SK-MEL-5 (cell line): ENCODE data around the gene PDE4A. TPM values are rescaled to one million over a fixed set of nuclear protein-coding genes. Genes with fewer than 3 reads are reported as not detected.
"Not testable (repeated sequence)": the region's sequence is repeated elsewhere in the genome, so short reads cannot be mapped to it uniquely, and the experiment has no call there.

Experiments used
- DNase-seq: peaks from one replicate; pipeline ENCODE4 v3.0.0-alpha.2; 2016; ENCODE audit warnings: low read depth, low spot score
- in situ Hi-C: cut with HindIII; loops from 2 replicates; pipeline ENCODE4 v1.10.0; 2016; ENCODE audit warnings: low sequenced_read_pairs, high pct_unique_total_duplicates, low pct_unique_long_range_greater_than_20kb
- total RNA-seq: library from RNA; depleted of rRNA; stranded (reverse); fragments of >200 nt; shearing (Covaris generic); gene quantifications from 2 replicates; pipeline ENCODE4 v1.2.3, GENCODE V29; 2014

Gene PDE4A
- total RNA-seq, 1 experiment from 2014 or later = 1.5 TPM

DNA sequence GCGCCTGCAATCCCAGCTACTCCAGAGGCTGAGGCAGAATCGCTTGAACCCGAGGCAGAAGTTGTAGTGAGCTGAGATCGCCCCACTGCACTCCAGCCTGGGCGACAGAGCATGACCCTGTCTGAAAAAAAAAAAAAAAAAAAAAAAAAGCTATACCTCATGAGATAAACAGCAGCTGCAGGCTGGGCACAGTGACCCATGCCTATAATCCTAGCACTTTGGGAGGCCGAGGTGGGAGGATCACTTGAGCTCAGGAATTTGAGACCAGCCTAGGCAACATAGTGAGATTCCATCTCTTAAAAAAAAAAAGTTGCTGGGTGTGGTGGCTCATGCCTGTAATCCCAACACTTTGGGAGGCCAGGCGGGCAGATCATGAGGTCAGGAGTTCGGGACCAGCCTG, 21.0 kb upstream of the PDE4A start:
- DNase-seq, in situ Hi-C loops: not testable (repeated sequence)

DNA sequence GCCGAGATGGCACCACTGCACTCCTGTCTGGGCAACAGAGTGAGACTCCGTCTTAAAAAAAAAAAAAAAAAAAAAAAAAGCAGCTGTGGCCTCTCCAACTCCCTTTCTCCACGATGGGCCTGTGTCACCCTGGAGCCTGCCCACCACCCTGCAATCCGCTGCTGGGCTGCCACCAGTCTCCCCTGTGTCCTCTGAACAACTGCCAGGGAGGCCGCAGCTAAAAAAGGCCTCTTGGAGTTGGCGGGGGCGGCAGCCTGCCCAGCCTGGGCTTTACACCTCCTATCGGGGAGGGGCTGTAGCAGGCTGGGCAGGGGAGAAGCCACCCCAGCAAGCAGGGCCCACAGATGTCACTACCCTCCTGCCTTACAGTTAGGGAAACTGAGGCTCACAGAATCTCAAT, 20.5 kb upstream of the PDE4A start:
- DNase-seq = no peak
- in situ Hi-C loops = no loop called here

DNA sequence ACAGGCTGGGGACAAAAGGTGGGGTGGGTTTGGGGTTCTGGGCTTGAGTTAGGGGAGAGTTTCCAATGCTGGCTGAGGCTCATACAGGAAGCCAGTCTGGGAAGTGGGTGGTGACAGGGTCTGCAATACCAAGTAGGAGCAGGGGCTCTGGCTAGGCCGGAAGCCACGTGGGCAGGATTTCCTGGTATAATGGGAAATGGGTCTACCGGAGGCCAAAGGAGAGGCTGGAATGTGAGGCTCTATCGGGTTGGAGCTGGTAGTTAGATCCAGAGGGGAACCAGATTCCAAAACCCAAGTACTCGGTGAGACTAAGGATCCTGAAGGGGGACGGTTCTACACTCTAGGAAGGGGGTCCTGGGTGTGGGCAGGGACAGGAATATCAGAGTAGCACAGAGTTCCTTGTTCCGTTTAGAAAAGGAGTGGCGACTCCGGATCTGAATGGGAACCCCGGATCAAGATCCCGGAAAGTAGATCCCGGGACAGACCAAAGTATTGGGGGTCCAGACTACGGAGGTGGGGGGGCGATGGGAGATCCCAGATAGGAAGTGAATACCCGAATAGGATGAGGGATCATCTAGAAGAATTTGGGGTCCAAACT, 17.8 kb upstream of the PDE4A start:
- peak; percentile 46 for DNase-seq
- in situ Hi-C loops = no loop called here

DNA sequence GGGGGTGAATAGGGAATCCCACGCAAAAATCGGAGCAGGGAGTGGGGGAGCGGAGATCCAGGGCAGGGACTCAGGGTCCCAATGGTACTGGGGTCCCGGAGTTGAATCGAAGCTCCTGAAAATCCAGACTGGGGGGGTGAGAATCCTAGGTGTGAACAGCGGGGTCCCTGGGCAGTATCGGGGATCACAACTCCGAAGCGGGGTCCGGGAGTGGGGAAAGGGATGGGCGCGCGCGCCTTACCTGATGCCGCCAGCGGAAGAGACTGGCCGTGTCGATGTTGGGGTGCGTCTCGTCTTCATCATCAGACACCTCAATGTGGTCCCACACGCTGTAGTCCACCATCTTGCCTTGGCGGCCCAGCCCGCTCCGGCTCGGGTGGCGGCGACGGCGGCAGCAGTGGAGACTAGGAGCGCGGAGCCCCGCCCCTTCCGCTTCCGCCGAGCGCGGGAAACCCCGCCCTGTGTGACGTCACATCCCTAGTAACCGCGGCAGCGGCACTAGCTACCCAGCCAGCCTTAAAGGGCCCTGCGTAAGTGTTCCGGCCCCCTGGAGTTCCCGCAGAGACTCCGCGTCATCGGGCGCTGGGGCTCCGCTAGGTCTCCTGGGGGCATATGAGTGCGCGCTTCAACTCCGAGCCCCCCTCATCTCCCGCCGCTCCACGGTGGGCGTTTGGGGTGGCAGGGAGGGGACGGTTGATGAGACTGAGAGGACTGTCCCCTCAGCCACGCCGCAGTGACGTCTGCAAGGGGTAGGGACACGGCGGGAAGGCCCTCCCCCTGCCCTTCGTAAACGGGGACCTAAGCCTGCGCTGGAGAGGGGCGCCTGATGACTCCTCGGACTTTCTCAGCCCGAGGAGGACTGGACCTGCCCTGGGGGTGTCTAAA, 17.0 kb upstream of the PDE4A start, which contains the start of gene CDC37:
TSS of gene CDC37 (minus strand) at position 406 of the 885 bp plus-strand sequence. CDS start at position 343, 63 bp downstream.
- peak; percentile 93 for DNase-seq
- in situ Hi-C loops = no loop called here

DNA sequence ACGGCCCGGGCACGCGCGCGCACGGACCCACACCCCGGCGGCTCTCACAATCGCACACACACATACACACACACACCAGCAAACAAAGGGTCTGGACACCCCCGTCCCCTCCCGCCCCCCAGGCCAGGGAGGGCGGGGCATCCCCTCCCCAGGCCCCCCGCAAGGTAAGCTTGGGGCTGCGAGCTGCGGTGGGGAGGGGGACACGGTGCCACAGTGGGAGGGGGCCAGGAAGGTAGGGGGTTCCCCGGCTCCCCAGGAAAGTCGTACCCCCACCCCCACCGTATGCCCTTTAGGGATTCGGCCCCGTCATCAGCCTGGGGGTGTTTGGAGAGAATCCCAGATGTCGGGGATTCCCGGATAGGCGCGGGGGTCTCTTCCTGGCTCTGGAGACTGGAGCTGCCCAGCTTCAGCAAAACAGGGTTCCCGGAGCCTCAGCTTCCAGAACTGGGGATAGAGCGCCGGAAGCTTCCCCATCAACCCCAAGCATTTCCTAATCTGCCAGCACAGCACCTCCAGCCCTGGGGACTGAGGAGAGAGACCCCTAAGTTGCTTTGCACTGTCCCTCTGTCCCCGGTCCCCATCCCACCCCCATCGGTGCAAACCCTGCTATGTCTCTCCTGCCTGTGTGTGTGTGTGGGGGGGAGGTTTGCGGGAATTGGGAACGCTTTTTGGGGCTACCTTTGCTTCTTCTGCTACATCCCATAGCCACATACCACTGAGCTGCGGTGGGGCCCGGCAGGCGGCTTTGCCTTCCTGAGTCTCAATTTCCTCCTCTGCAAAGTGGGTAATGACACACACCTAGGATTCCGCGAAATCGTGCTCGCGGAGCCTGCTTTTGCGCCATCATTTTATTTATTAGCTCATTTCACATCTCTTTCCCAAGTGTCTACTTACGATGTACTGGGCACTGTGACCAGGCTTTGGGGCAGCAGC, 15.2 kb upstream of the PDE4A start:
- in situ Hi-C loops = no loop called here
- no peak for DNase-seq

DNA sequence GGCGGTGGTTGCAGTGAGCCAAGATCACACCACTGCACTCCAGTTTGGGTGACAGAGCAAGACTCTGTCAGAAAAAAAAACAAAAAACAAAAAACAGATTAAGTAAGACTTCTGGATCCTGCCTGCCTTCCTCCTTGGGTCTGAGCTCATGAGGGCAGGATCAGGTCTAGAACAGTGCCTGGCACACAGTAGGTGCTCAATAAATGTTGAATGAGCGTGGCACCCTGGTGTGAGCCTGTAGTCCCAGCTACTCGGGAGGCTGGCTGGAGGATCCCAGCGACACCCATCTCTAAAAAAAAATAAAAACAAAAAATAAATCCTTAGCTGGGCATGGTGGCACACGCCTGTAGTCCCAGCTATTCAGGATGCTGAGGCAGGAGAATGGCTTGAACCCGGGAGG, 14.1 kb upstream of the PDE4A start:
- no peak for DNase-seq
- in situ Hi-C loops = no loop called here

DNA sequence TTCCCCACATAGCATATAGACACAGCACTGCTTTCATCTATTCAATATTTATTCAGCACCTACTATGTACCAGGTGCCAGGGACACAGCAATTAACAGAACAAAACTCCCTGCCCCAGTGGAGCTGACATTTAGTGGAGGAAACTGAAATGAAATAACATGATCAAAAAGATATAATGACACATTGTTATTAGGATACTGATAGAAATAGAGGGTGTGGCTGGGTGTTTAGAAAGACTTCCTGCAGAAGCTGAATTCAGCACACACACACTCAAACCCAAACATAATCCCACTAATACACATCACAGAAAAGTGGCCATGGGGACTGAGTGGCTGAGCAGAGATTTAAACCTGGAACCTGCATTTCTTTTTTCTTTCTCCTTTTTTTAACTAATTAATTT, 13.2 kb upstream of the PDE4A start:
- in situ Hi-C loops = no loop called here
- DNase-seq = no peak

DNA sequence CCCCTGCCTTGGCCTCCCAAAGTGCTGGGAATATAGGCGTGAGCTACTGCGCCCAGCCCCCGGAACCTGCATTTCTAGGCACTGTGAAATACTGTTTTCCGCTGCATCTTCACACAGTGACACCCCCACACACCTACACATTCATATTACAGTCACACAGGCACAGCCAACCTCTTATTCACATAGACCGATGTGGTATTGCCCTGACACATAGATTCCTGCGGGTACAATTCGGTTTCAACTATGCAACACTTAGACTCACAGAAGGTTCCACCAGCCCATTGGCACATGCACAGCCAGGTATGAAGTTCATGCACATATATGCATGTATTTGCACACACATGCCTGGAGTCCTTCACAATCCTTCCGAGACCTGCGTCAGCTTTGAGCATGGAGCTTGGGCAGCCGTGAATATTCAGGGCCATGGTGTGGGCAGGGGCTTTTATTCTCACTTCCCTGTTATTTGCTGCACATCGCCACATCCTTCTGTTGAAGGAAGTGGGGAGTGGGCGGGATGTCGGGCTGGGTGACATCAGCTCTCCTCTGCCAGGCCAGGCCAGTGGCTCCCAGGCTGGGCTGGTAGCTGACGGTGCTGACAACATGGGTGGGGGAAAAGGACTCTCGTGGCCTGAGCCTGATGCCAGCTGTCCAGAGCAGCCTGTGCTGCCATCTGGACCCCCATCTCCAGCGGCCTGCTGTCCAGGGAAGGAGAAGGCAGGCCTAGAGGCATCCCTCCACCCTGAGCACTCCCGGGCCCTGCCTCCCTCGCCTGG, 11.6 kb upstream of the PDE4A start:
- DNase-seq = no peak
- in situ Hi-C loops = no loop called here

DNA sequence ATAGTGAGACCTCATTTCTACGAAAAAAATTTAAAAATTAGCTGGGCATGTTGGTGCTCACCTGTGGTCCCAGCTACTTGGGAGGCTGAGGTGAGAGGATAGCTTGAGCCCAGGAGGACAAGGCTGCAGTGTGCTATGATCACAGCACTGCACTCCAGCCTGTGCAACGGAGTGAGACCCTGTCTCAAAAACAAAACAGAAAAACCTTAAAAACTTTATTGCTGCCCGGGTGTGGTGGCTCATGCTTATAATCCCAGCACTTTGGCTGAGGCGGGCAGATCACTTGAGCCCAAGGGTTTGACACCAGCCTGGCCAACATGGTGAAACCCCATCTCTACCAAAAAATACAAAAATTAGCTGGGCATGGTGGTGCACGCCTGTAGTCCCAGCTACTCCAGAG, 9.1 kb upstream of the PDE4A start:
- DNase-seq, in situ Hi-C loops: not testable (repeated sequence)

DNA sequence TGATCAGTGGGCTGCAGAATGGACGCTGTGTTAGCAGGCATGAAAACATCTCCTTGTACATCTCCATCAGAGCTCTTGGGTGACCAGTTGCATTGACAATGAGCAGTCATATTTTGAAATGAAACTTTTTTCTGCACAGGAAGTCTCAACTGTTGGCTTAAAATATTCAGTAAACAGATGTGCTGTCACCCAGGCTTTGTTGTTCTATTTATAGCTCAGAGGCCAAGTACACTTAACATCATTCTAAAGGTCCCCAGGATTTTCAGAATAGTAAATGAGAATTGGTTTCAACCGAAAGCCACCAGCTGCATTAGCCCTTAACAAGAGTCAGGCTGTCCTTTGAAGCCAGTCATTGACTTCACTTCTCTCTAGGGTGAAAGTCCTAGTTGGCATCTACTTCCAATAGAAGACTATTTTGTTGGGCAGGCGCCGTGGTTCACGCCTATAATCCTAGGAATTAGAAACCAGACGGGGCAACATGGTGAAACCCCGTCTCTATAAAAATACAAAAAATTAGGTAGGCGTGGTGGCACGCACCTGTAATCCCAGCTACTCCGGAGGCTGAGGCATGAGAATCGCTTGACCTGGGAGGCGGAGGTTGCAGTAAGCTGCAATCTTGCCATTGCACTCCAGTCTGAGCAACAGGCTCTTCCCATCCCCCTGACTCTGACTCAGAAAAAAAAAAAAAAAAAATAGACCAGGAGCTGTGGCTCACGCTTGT, 7.9 kb upstream of the PDE4A start:
- DNase-seq = no peak
- in situ Hi-C loops = no loop called here

DNA sequence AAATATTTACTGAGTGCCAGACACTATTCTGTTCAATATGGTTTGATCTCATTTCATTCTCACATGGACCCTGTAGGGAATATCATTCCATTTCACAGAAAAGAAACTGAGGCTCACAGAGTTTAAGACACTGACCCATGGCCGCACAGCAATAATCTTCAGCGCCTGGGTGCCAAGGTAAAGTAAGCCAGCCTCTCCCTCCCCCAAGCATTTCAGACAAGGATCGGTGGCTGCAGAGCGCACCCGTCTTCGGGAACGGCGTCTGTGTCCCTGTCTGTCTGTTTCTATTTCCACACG, 4.3 kb upstream of the PDE4A start:
- no peak for DNase-seq

DNA sequence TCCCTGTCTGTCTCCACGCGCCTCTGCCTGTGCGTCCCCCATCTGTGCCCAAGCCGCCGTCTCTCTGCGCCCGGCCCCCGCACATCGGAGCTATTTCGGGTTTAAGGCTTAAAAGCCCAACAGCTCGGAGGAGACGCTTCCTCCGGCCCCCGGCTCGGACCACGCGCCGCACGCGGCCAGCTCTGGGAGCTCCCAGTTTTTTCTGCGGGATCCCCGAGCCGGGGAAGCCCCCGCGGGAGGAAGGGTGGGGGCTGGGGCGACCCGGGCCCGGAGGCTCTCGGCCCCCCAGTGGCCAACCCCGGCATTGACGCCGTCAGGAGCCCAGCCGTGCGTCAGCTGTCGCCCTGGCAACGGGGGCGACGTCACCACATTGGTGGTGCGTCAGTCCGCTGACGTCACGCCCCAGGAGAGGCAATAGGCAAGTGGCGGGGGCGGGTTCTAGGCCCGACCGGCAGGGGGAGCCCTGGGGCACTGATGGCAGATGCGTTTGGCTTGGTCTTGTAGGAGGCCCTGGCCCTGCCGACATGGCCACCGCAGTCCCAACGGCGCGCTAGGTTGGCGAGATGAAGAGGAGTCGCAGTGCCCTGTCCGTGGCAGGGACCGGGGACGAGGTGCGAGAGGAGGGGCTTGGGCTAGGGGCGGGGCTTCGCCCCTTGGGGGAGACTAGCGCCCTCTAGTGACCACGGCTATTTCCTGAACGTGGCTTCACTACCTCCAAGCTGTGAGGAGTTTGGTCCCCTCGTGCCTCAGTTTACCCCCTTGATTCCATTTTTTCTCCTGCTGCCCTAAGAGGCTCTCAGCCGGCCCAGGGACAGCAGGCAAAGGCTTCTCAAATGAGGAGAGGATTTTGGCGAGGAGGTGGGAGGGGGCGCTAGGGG, 3.7 kb upstream of the PDE4A start:
- in situ Hi-C loops = no loop called here
- DNase-seq = peak; percentile 90

More for the DNA sequence above, 4.3 kb upstream of the PDE4A start:
- in situ Hi-C loops = no loop called here

DNA sequence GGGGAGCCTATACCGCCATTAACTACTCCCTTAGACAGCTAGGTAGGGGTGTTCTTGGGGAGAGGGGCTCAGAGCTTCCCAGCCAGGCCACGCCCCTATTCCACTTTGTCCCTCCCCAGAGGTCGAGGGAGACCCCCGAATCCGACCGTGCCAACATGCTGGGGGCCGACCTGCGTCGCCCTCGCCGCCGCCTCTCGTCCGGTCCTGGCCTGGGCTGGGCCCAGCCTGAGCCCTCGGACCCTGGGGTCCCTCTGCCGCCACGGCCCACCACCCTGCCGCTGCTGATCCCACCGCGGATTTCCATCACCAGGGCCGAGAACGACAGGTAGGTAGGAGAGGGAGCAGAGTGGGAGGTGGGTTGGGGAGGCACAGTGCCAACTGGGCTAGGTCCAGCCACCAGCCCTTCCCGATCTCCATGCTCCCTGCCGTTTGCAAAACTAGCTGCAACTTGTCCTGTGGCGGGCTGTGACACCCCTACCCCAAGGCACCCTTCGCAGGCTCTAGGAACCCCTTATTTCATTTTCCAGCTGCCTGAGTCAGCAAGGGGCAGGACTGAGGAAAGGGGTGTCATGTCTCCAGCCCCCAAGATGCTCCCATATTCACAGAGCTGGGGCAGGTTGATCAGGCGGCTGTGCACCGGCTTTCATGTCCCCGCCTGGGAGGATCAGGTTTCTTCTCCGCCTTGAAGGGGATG, 2.6 kb upstream of the PDE4A start:
- no peak for DNase-seq
- in situ Hi-C loops = no loop called here

DNA sequence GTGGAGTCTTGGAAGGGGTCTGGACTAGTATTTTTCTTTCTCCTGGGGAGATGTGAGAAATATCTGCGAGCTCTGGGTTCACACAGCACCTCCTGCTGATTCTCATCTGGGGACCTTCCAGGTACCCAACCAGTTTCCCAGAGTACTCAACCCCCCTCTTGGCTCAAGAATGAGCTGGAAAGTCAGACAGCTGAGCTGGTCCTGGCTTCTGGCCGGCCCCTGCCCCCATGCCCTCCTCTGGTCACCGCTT, 2.2 kb upstream of the PDE4A start:
- in situ Hi-C loops = no loop called here
- DNase-seq = no peak

DNA sequence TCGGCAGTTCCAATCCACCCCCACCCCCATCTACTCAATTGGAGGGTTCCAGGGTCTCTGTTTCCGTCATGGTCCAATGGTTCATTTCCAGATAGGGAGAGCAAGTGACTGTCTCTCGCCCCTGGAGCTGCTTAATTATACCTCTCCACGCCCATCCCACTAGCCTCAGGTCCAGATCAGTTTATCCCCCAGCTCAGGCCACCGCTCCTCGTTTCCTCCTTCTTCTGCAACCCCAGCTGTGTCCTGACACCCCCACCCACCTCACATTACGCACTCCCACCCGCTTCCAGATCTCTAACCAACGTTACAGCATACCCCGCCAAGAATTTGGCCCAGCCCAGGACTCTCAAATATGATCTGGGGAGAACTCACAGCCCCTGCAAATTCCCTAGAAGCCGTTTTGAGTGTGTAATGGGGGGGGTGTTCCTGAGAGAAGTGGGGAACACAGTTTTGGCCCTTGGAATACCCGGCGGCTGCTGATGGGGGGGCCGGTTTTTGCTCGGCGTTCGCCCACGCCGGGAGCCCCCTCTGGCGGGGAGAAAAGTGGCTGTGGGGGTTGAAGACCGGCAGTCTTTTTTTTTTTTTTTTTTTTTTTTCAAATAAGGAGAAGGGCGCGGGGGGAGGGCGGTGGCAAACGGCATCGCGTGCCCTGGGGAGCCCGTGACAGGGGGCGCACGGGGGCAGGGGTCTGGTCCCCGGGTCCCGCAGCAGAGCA, 1.7 kb upstream of the PDE4A start:
- in situ Hi-C loops = no loop called here
- DNase-seq = no peak
